Breast epithelium (tissue), 4 donors: ENCODE data around the gene CCNG1. TPM values are rescaled to one million over a fixed set of nuclear protein-coding genes. Genes with fewer than 3 reads are reported as not detected.
"Not testable (repeated sequence)": the region's sequence is repeated elsewhere in the genome, so short reads cannot be mapped to it uniquely, and the experiment has no call there.

Experiments used
- DNase-seq, 2 donors: peaks; one replicate each; pipeline ENCODE4 v3.0.0-alpha.2; 2019; ENCODE audit warnings: low spot score in 2 of 2
- H3K27ac ChIP-seq, 2 donors: fragments of 200-600 bp; sonication (generic) in 1 of 2; one replicate each; pipeline ENCODE4 v1.5.1; 2016 to 2019; ENCODE audit warnings: mild to moderate bottlenecking in 1 of 2
- H3K27me3 ChIP-seq, 2 donors: fragments of 200-600 bp; sonication (generic) in 1 of 2; one replicate each; pipeline versions ENCODE4 v1.5.1 to v1.6.0; 2017 to 2019; ENCODE audit warnings: control low read depth in 1 of 2, mild to moderate bottlenecking in 1 of 2
- H3K36me3 ChIP-seq: fragments of 200-600 bp; one replicate; pipeline ENCODE4 v1.5.1; 2019
- H3K4me1 ChIP-seq, 2 donors: fragments of 200-600 bp; sonication (generic); one replicate each; pipeline ENCODE4 v1.5.1; 2016 to 2019; ENCODE audit warnings: control low read depth in 1 of 2
- H3K4me3 ChIP-seq, 3 donors: fragments of 200-600 bp; sonication (generic); 1 replicate in 2 of 3; 2 replicates in 1 of 3; pipeline ENCODE4 v1.5.1; 2016 to 2019; ENCODE audit warnings: mild to moderate bottlenecking in 3 of 3, moderate library complexity in 2 of 3
- H3K9me3 ChIP-seq, 2 donors: fragments of 200-600 bp; sonication (generic) in 1 of 2; one replicate each; pipeline ENCODE4 v1.5.1; 2016 to 2019; ENCODE audit warnings: control low read depth in 1 of 2
- POLR2A ChIP-seq: fragments of 450-650 bp; IDR thresholded peaks from one replicate; pipeline ENCODE4 v1.6.1; 2016; ENCODE audit warnings: antibody characterized with exemption, mild to moderate bottlenecking, moderate library complexity
- POLR2AphosphoS5 ChIP-seq, 3 donors: sonication (generic); formaldehyde crosslinking; IDR thresholded peaks; one replicate each; pipeline ENCODE4 v1.6.1; 2017; ENCODE audit warnings: antibody characterized with exemption in 3 of 3
- intact Hi-C: fragments of 100-400 bp; cut with DNase I; formaldehyde crosslinking; loops from one replicate; pipeline ENCODE4 v1.15.1; 2023; ENCODE audit warnings: low total_unique reads
- total RNA-seq, 3 donors: library from RNA; depleted of rRNA; stranded (reverse); fragments of >200 nt; gene quantifications; one replicate each; pipeline ENCODE4 v1.1.0, GENCODE V29; 2016
- TF ChIP-seq, protein P1 (sequence below), 3 donors: fragments of 450-650 bp; IDR thresholded peaks; one replicate each; pipeline ENCODE4 v1.5.1; 2016 to 2017; ENCODE audit warnings: antibody characterized with exemption in 3 of 3, mild to moderate bottlenecking in 3 of 3, moderate library complexity in 3 of 3

The CCNG1 gene
- total RNA-seq, 3 donors from 2014 or later, result 168 to 221 (median 178) TPM

DNA sequence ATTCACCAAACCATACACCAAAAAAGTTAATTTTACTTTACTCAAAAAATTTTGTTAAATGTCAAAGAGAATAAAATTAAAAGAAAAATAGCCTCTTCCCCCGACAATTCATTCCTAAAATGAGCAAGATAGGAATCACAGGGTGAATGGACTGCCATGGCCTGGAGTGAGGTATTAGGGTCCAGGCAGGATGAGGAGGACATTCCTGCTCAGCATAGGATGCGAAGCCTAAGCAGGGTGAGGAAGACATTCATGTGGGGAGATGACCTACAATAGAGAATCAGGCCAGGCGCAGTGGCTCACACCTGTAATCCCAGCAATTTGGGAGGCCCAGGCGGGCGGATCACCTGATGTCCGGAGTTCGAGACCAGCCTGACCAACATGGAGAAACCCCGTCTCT, 14.1 kb downstream of the CCNG1 start:
- TF ChIP-seq POLR2AphosphoS5 (IDR thresholded peaks at IDR 0.05) (no peak), POLR2A (no peak)
- TF ChIP-seq, protein P1, sequence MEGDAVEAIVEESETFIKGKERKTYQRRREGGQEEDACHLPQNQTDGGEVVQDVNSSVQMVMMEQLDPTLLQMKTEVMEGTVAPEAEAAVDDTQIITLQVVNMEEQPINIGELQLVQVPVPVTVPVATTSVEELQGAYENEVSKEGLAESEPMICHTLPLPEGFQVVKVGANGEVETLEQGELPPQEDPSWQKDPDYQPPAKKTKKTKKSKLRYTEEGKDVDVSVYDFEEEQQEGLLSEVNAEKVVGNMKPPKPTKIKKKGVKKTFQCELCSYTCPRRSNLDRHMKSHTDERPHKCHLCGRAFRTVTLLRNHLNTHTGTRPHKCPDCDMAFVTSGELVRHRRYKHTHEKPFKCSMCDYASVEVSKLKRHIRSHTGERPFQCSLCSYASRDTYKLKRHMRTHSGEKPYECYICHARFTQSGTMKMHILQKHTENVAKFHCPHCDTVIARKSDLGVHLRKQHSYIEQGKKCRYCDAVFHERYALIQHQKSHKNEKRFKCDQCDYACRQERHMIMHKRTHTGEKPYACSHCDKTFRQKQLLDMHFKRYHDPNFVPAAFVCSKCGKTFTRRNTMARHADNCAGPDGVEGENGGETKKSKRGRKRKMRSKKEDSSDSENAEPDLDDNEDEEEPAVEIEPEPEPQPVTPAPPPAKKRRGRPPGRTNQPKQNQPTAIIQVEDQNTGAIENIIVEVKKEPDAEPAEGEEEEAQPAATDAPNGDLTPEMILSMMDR (IDR thresholded peaks at IDR 0.05), result no peak
- Histone ChIP-seq H3K9me3 (no peaks in the 10 kb centered on the region), H3K4me3 (no peak overlapping the region), H3K27me3 (no peaks in the 10 kb centered on the region), H3K4me1 (no peaks in the 10 kb centered on the region), H3K27ac (no peak overlapping the region), H3K36me3 (no peaks in the 10 kb centered on the region)
- DNase-seq, result no peak
- intact Hi-C loops, result no loop called here

- no peaks in the 10 kb centered on the region for H3K4me1 ChIP-seq
- no peaks in the 10 kb centered on the region for H3K9me3 ChIP-seq
- no peak for DNase-seq
- no peaks in the 10 kb centered on the region for H3K36me3 ChIP-seq
- no peak for TF ChIP-seq POLR2AphosphoS5 (IDR thresholded peaks at IDR 0.05)
- TF ChIP-seq, protein P1 (IDR thresholded peaks at IDR 0.05), result no peak
- TF ChIP-seq POLR2A, result no peak
- no peak overlapping the region for H3K27ac ChIP-seq
- no peaks in the 10 kb centered on the region for H3K27me3 ChIP-seq
- no peak overlapping the region for H3K4me3 ChIP-seq
- intact Hi-C loops, result no loop called here
Measured at GRCh38 chr5:163453705-163454104, 16.3 kb downstream of the CCNG1 start.

DNA sequence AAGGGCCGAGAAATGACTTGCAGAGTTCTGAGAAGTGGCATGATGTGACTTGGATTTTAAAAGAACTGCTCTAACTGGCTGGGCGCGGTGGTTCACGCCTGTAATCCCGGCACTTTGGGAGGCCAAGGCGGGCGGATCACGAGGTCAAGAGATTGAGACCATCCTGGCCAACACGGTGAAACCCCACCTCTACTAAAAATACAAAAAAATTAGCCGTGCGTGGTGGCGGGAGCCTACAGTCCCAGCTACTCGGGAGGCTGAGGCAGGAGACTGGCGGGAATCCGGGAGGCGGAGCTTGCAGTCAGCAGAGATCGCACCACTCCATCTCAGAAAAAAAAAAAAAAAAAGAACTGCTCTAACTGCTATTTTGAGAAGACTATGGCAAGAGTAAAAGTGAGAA, 18.0 kb downstream of the CCNG1 start:
- H3K27me3 ChIP-seq, intact Hi-C loops, H3K4me3 ChIP-seq, H3K36me3 ChIP-seq, H3K27ac ChIP-seq, H3K9me3 ChIP-seq, DNase-seq, H3K4me1 ChIP-seq: not testable (repeated sequence)

- Histone ChIP-seq H3K27ac (no peak overlapping the region), H3K27me3 (no peaks in the 10 kb centered on the region), H3K36me3 (no peaks in the 10 kb centered on the region), H3K9me3 (no peaks in the 10 kb centered on the region), H3K4me1 (peaks cover 0 to 5% of the 10 kb centered on the region in 2 donors), H3K4me3 (no peak overlapping the region)
- intact Hi-C loops, result no loop called here
- TF ChIP-seq, protein P1 (IDR thresholded peaks at IDR 0.05), result no peak
- TF ChIP-seq POLR2A (no peak), POLR2AphosphoS5 (IDR thresholded peaks at IDR 0.05) (no peak)
- no peak for DNase-seq
Measured at GRCh38 chr5:163456029-163456589, 18.7 kb downstream of the CCNG1 start.

DNA sequence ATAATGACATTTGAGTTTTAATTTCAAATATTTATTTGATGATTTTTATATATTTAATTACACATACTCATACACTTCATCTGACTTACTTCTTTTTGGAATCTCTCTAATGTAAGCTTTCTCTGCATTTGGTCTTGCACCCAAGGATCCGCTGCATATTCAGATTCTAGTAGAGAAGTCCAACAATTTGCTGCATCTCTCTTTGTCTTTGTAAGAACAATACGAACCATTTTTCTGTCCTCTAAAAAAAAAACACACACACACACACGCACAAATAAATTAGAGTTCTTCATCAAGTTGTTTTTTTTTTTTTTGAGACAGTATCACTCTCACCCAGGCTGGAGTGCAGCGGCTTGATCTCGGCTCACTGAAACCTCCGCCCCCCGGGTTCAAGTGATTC, 19.4 kb downstream of the CCNG1 start:
- Histone ChIP-seq H3K27me3 (no peaks in the 10 kb centered on the region), H3K36me3 (no peaks in the 10 kb centered on the region), H3K27ac (no peak overlapping the region), H3K4me1 (peaks cover 0 to 5% of the 10 kb centered on the region in 2 donors), H3K4me3 (no peak overlapping the region), H3K9me3 (no peaks in the 10 kb centered on the region)
- DNase-seq, result no peak
- intact Hi-C loops, result no loop called here
- TF ChIP-seq POLR2A (no peak), POLR2AphosphoS5 (IDR thresholded peaks at IDR 0.05) (no peak)
- TF ChIP-seq, protein P1 (IDR thresholded peaks at IDR 0.05), result no peak
